ENCODE results near the gene VNN1. TPM values are rescaled to one million over a fixed set of nuclear protein-coding genes. Genes with fewer than 3 reads are reported as not detected.

VNN1 gene
- total RNA-seq, 1 experiment from 2014 or later, result not detected

- H2AFZ ChIP-seq (ENCODE audit: low read length), result no peak overlapping the region
These were observed 19.4 kb upstream of the VNN1 start for GRCh38 chr6:132733283-132733682.

GRCh38 chr6:132731086-132731485, 17.2 kb upstream of the VNN1 start:
- no peak overlapping the region for H3K27ac ChIP-seq (ENCODE audit: low read length)
- H3K9me3 ChIP-seq (ENCODE audit: low read length), result no peaks in the 10 kb centered on the region
- no peaks in the 10 kb centered on the region for H4K20me1 ChIP-seq (ENCODE audit: insufficient read depth, low read depth, low read length)
- no peak overlapping the region for H3K4me3 ChIP-seq (ENCODE audit: low read length)
- H3K36me3 ChIP-seq (ENCODE audit: insufficient read depth, low read length), result no peaks in the 10 kb centered on the region
- no peak overlapping the region for H3K4me2 ChIP-seq (ENCODE audit: low read depth, low read length, poor library complexity, severe bottlenecking)
- no peak overlapping the region for H2AFZ ChIP-seq (ENCODE audit: low read length)
- H3K9ac ChIP-seq (ENCODE audit: low read length), result no peak overlapping the region
- DNase-seq, result no peak
- no peaks in the 10 kb centered on the region for H3K27me3 ChIP-seq (ENCODE audit: low read length)
- no peaks in the 10 kb centered on the region for H3K4me1 ChIP-seq (ENCODE audit: low read length)
- H3K79me2 ChIP-seq (ENCODE audit: low read length), result no peaks in the 10 kb centered on the region
- no peaks in the 10 kb centered on the region for H3K9me2 ChIP-seq (replicated peaks; ENCODE audit: insufficient read depth, low read length)

More at GRCh38 chr6:132733283-132733682, 19.4 kb upstream of the VNN1 start:
- Histone ChIP-seq H3K79me2 (ENCODE audit: low read length) (no peaks in the 10 kb centered on the region), H3K9me3 (ENCODE audit: low read length) (no peaks in the 10 kb centered on the region), H4K20me1 (ENCODE audit: insufficient read depth, low read depth, low read length) (no peaks in the 10 kb centered on the region), H3K9me2 (replicated peaks; ENCODE audit: insufficient read depth, low read length) (no peaks in the 10 kb centered on the region), H3K4me2 (ENCODE audit: low read depth, low read length, poor library complexity, severe bottlenecking) (no peak overlapping the region), H3K27ac (ENCODE audit: low read length) (no peak overlapping the region), H3K27me3 (ENCODE audit: low read length) (no peaks in the 10 kb centered on the region), H3K36me3 (ENCODE audit: insufficient read depth, low read length) (no peaks in the 10 kb centered on the region), H3K4me3 (ENCODE audit: low read length) (no peak overlapping the region), H3K9ac (ENCODE audit: low read length) (no peak overlapping the region), H3K4me1 (ENCODE audit: low read length) (no peaks in the 10 kb centered on the region)
- DNase-seq, result no peak

GRCh38 chr6:132730560-132730959, 16.7 kb upstream of the VNN1 start:
- Histone ChIP-seq H3K4me2 (ENCODE audit: low read depth, low read length, poor library complexity, severe bottlenecking) (no peak overlapping the region), H2AFZ (ENCODE audit: low read length) (no peak overlapping the region), H3K36me3 (ENCODE audit: insufficient read depth, low read length) (no peaks in the 10 kb centered on the region)

GRCh38 chr6:132728616-132729015, 14.8 kb upstream of the VNN1 start:
- H3K79me2 ChIP-seq (ENCODE audit: low read length), result no peaks in the 10 kb centered on the region
- H3K4me3 ChIP-seq (ENCODE audit: low read length), result no peak overlapping the region
- no peak overlapping the region for H3K27ac ChIP-seq (ENCODE audit: low read length)
- no peak overlapping the region for H2AFZ ChIP-seq (ENCODE audit: low read length)
- no peak overlapping the region for H3K9ac ChIP-seq (ENCODE audit: low read length)
- H3K27me3 ChIP-seq (ENCODE audit: low read length), result no peaks in the 10 kb centered on the region
- H3K9me2 ChIP-seq (replicated peaks; ENCODE audit: insufficient read depth, low read length), result no peaks in the 10 kb centered on the region
- H3K4me2 ChIP-seq (ENCODE audit: low read depth, low read length, poor library complexity, severe bottlenecking), result no peak overlapping the region
- no peaks in the 10 kb centered on the region for H4K20me1 ChIP-seq (ENCODE audit: insufficient read depth, low read depth, low read length)
- H3K36me3 ChIP-seq (ENCODE audit: insufficient read depth, low read length), result no peaks in the 10 kb centered on the region
- no peak for DNase-seq
- H3K9me3 ChIP-seq (ENCODE audit: low read length), result no peaks in the 10 kb centered on the region
- no peaks in the 10 kb centered on the region for H3K4me1 ChIP-seq (ENCODE audit: low read length)

More at GRCh38 chr6:132730560-132730959, 16.7 kb upstream of the VNN1 start:
- H3K9ac ChIP-seq (ENCODE audit: low read length), result no peak overlapping the region
- no peaks in the 10 kb centered on the region for H4K20me1 ChIP-seq (ENCODE audit: insufficient read depth, low read depth, low read length)
- H3K27me3 ChIP-seq (ENCODE audit: low read length), result no peaks in the 10 kb centered on the region
- no peaks in the 10 kb centered on the region for H3K79me2 ChIP-seq (ENCODE audit: low read length)
- no peak overlapping the region for H3K27ac ChIP-seq (ENCODE audit: low read length)
- H3K9me3 ChIP-seq (ENCODE audit: low read length), result no peaks in the 10 kb centered on the region
- no peaks in the 10 kb centered on the region for H3K4me1 ChIP-seq (ENCODE audit: low read length)
- H3K9me2 ChIP-seq (replicated peaks; ENCODE audit: insufficient read depth, low read length), result no peaks in the 10 kb centered on the region
- no peak overlapping the region for H3K4me3 ChIP-seq (ENCODE audit: low read length)
- no peak for DNase-seq

- H3K9me3 ChIP-seq (ENCODE audit: low read length), result no peaks in the 10 kb centered on the region
- DNase-seq, result no peak
- no peak overlapping the region for H3K4me3 ChIP-seq (ENCODE audit: low read length)
- H3K4me2 ChIP-seq (ENCODE audit: low read depth, low read length, poor library complexity, severe bottlenecking), result no peak overlapping the region
- H2AFZ ChIP-seq (ENCODE audit: low read length), result no peak overlapping the region
- H3K4me1 ChIP-seq (ENCODE audit: low read length), result no peaks in the 10 kb centered on the region
- no peaks in the 10 kb centered on the region for H3K79me2 ChIP-seq (ENCODE audit: low read length)
- H3K27ac ChIP-seq (ENCODE audit: low read length), result no peak overlapping the region
- H3K27me3 ChIP-seq (ENCODE audit: low read length), result no peaks in the 10 kb centered on the region
- no peaks in the 10 kb centered on the region for H3K9me2 ChIP-seq (replicated peaks; ENCODE audit: insufficient read depth, low read length)
- no peak overlapping the region for H3K9ac ChIP-seq (ENCODE audit: low read length)
- H4K20me1 ChIP-seq (ENCODE audit: insufficient read depth, low read depth, low read length), result no peaks in the 10 kb centered on the region
- no peaks in the 10 kb centered on the region for H3K36me3 ChIP-seq (ENCODE audit: insufficient read depth, low read length)
These were observed 12.7 kb upstream of the VNN1 start for GRCh38 chr6:132726608-132726975.

- Histone ChIP-seq H4K20me1 (ENCODE audit: insufficient read depth, low read depth, low read length) (no peaks in the 10 kb centered on the region), H3K9me2 (replicated peaks; ENCODE audit: insufficient read depth, low read length) (no peaks in the 10 kb centered on the region), H3K4me3 (ENCODE audit: low read length) (no peak overlapping the region), H3K9me3 (ENCODE audit: low read length) (no peaks in the 10 kb centered on the region), H3K4me1 (ENCODE audit: low read length) (no peaks in the 10 kb centered on the region), H3K36me3 (ENCODE audit: insufficient read depth, low read length) (no peaks in the 10 kb centered on the region), H3K79me2 (ENCODE audit: low read length) (no peaks in the 10 kb centered on the region), H3K4me2 (ENCODE audit: low read depth, low read length, poor library complexity, severe bottlenecking) (no peak overlapping the region), H3K27me3 (ENCODE audit: low read length) (no peaks in the 10 kb centered on the region), H3K27ac (ENCODE audit: low read length) (no peak overlapping the region), H3K9ac (ENCODE audit: low read length) (no peak overlapping the region), H2AFZ (ENCODE audit: low read length) (no peak overlapping the region)
- no peak for DNase-seq
These were observed 12.2 kb upstream of the VNN1 start for GRCh38 chr6:132725947-132726607.

GRCh38 chr6:132725471-132725870, 11.6 kb upstream of the VNN1 start:
- H3K36me3 ChIP-seq (ENCODE audit: insufficient read depth, low read length), result no peaks in the 10 kb centered on the region
- no peak overlapping the region for H3K4me3 ChIP-seq (ENCODE audit: low read length)
- H3K79me2 ChIP-seq (ENCODE audit: low read length), result no peaks in the 10 kb centered on the region

GRCh38 chr6:132719736-132720448, 6.0 kb upstream of the VNN1 start:
- H3K9me2 ChIP-seq (replicated peaks; ENCODE audit: insufficient read depth, low read length), result no peaks in the 10 kb centered on the region
- no peak overlapping the region for H3K4me2 ChIP-seq (ENCODE audit: low read depth, low read length, poor library complexity, severe bottlenecking)
- no peak overlapping the region for H2AFZ ChIP-seq (ENCODE audit: low read length)
- DNase-seq, result no peak
- H3K27me3 ChIP-seq (ENCODE audit: low read length), result no peaks in the 10 kb centered on the region
- H3K9ac ChIP-seq (ENCODE audit: low read length), result no peak overlapping the region
- H3K9me3 ChIP-seq (ENCODE audit: low read length), result no peaks in the 10 kb centered on the region
- H3K36me3 ChIP-seq (ENCODE audit: insufficient read depth, low read length), result no peaks in the 10 kb centered on the region
- H3K79me2 ChIP-seq (ENCODE audit: low read length), result no peaks in the 10 kb centered on the region
- no peaks in the 10 kb centered on the region for H3K4me1 ChIP-seq (ENCODE audit: low read length)
- no peak overlapping the region for H3K27ac ChIP-seq (ENCODE audit: low read length)
- H4K20me1 ChIP-seq (ENCODE audit: insufficient read depth, low read depth, low read length), result no peaks in the 10 kb centered on the region
- no peak overlapping the region for H3K4me3 ChIP-seq (ENCODE audit: low read length)

More at GRCh38 chr6:132725471-132725870, 11.6 kb upstream of the VNN1 start:
- Histone ChIP-seq H3K4me2 (ENCODE audit: low read depth, low read length, poor library complexity, severe bottlenecking) (no peak overlapping the region), H4K20me1 (ENCODE audit: insufficient read depth, low read depth, low read length) (no peaks in the 10 kb centered on the region), H3K27ac (ENCODE audit: low read length) (no peak overlapping the region), H3K9ac (ENCODE audit: low read length) (no peak overlapping the region), H3K9me2 (replicated peaks; ENCODE audit: insufficient read depth, low read length) (no peaks in the 10 kb centered on the region), H3K9me3 (ENCODE audit: low read length) (no peaks in the 10 kb centered on the region), H3K4me1 (ENCODE audit: low read length) (no peaks in the 10 kb centered on the region), H2AFZ (ENCODE audit: low read length) (no peak overlapping the region), H3K27me3 (ENCODE audit: low read length) (no peaks in the 10 kb centered on the region)
- DNase-seq, result no peak

Data from Karpas-422 (cell line).